ENCODE results near the gene ZNF346. TPM values are rescaled to one million over a fixed set of nuclear protein-coding genes. Genes with fewer than 3 reads are reported as not detected.

ZNF346 gene
- total RNA-seq, 4 donors from 2014 or later = 8.4 to 21.6 (median 16.3) TPM

DNA sequence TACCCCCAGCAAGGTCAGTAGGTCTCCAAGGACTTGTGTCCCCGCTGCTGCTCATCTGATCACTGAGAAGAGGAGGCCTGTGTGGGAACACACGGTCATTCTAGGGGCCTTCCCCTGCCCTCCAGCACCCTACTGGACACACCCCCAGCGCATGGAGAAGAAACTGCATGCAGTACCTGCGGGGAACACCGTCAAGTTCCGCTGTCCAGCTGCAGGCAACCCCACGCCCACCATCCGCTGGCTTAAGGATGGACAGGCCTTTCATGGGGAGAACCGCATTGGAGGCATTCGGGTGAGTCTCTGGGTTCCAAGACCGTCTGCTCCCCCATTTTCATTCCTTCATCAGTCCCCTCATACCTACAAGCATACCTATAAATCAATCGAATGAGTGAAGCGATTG is 68.3 kb downstream of the ZNF346 start:
- DNase-seq (ENCODE audit: low spot score in 2 of 2) = no peak
- 89 to 91% methylated on average over 12 to 13 of the region's 13 CpGs for WGBS, 2 donors
- TF ChIP-seq POLR2A (IDR thresholded peaks at IDR 0.05) = no peak
- TF ChIP-seq, protein P1, sequence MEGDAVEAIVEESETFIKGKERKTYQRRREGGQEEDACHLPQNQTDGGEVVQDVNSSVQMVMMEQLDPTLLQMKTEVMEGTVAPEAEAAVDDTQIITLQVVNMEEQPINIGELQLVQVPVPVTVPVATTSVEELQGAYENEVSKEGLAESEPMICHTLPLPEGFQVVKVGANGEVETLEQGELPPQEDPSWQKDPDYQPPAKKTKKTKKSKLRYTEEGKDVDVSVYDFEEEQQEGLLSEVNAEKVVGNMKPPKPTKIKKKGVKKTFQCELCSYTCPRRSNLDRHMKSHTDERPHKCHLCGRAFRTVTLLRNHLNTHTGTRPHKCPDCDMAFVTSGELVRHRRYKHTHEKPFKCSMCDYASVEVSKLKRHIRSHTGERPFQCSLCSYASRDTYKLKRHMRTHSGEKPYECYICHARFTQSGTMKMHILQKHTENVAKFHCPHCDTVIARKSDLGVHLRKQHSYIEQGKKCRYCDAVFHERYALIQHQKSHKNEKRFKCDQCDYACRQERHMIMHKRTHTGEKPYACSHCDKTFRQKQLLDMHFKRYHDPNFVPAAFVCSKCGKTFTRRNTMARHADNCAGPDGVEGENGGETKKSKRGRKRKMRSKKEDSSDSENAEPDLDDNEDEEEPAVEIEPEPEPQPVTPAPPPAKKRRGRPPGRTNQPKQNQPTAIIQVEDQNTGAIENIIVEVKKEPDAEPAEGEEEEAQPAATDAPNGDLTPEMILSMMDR (IDR thresholded peaks at IDR 0.05) = no peak
- H3K4me3 ChIP-seq (ENCODE audit: low read depth, poor library complexity, severe bottlenecking) = no peak overlapping the region
- intact Hi-C loops (cut with DNase I; ENCODE audit: low total_unique reads) = no loop called here

DNA sequence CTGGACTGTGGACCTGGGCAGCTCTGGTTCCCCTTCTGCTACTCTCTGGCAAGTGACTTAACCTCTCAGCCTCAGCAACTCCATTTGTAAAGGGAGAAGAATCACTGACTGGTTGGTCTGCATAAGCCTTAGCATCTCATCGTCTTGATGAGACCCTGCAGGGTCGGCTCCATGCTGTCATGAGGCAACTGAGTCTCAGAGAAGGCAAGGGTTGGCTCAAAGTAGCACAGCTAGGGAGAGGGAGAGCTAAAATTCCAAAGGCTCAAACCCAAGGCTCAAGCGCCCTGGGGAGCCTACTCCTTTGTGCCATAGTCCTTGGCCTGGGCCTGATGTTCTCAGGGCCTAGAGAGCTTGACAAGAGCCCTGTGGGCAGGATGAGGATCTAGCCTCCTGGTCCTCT is 68.7 kb downstream of the ZNF346 start:
- H3K4me3 ChIP-seq (ENCODE audit: low read depth, poor library complexity, severe bottlenecking) = no peak overlapping the region
- intact Hi-C loops (cut with DNase I; ENCODE audit: low total_unique reads) = no loop called here
- DNase-seq (ENCODE audit: low spot score in 2 of 2) = no peak
- TF ChIP-seq, protein P1 (IDR thresholded peaks at IDR 0.05) = no peak
- TF ChIP-seq POLR2A (IDR thresholded peaks at IDR 0.05) = no peak
- WGBS, 2 donors = 84 to 92% methylated on average over 3 of the region's 3 CpGs

DNA sequence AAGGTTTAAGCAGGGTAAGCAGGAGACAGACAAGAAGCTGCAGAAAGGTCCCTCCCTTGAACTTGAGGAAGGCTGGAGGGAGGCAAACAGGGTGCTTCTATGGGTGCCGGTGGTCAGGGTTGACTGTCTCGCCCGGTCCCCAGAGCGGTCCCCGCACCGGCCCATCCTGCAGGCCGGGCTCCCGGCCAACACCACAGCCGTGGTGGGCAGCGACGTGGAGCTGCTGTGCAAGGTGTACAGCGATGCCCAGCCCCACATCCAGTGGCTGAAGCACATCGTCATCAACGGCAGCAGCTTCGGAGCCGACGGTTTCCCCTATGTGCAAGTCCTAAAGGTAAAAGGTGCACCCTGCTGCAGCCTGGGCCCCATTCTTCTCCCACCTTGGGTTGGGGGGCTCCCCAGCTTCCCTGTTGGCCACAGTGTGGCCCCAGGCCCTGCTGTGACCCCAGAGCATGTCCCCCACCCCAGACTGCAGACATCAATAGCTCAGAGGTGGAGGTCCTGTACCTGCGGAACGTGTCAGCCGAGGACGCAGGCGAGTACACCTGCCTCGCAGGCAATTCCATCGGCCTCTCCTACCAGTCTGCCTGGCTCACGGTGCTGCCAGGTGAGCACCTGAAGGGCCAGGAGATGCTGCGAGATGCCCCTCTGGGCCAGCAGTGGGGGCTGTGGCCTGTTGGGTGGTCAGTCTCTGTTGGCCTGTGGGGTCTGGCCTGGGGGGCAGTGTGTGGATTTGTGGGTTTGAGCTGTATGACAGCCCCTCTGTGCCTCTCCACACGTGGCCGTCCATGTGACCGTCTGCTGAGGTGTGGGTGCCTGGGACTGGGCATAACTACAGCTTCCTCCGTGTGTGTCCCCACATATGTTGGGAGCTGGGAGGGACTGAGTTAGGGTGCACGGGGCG is 69.9 kb downstream of the ZNF346 start:
- DNase-seq (ENCODE audit: low spot score in 2 of 2) = no peak
- TF ChIP-seq POLR2A (IDR thresholded peaks at IDR 0.05) = no peak
- TF ChIP-seq, protein P1 (IDR thresholded peaks at IDR 0.05) = no peak
- 84 to 87% methylated on average over 19 of the region's 32 CpGs for WGBS, 2 donors
- no peak overlapping the region for H3K4me3 ChIP-seq (ENCODE audit: low read depth, poor library complexity, severe bottlenecking)
- intact Hi-C loops (cut with DNase I; ENCODE audit: low total_unique reads) = no loop called here

DNA sequence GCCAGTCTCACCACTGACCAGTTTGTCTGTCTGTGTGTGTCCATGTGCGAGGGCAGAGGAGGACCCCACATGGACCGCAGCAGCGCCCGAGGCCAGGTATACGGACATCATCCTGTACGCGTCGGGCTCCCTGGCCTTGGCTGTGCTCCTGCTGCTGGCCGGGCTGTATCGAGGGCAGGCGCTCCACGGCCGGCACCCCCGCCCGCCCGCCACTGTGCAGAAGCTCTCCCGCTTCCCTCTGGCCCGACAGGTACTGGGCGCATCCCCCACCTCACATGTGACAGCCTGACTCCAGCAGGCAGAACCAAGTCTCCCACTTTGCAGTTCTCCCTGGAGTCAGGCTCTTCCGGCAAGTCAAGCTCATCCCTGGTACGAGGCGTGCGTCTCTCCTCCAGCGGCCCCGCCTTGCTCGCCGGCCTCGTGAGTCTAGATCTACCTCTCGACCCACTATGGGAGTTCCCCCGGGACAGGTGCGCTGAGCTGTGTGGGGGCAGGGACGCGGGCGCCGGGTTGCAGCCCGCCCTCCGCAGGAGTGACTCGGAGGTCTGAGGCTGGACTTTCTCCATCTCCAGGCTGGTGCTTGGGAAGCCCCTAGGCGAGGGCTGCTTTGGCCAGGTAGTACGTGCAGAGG is 70.7 kb downstream of the ZNF346 start:
- intact Hi-C loops (cut with DNase I; ENCODE audit: low total_unique reads) = no loop called here
- no peak for DNase-seq (ENCODE audit: low spot score in 2 of 2)
- TF ChIP-seq, protein P1 (IDR thresholded peaks at IDR 0.05) = no peak
- TF ChIP-seq POLR2A (IDR thresholded peaks at IDR 0.05) = no peak
- H3K4me3 ChIP-seq (ENCODE audit: low read depth, poor library complexity, severe bottlenecking) = no peak overlapping the region
- WGBS, 2 donors = 91 to 92% methylated on average over 29 to 40 of the region's 40 CpGs

DNA sequence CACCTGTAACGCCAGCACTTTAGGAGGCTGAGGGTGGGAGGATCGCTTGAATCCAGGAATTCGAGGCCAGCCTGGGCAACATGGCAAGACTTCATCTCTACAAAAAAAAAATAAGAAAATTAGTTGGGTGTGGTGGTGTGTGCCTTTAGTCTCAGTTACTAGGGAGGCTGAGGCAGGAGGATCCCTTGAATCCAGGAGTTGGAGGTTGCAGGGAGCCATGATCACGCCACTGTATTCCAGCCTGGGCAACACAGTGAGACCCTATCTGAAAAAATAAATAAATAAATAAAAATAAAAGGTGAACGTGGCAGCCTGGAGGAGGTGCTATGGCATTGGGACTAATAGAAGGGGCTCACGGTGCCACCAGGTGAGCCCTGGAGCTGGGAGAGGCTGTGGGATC is 71.3 kb downstream of the ZNF346 start:
- WGBS, 2 donors = 95 to 96% methylated on average over 6 of the region's 6 CpGs
- no peak for DNase-seq (ENCODE audit: low spot score in 2 of 2)
- no peak overlapping the region for H3K4me3 ChIP-seq (ENCODE audit: low read depth, poor library complexity, severe bottlenecking)
- TF ChIP-seq, protein P1 (IDR thresholded peaks at IDR 0.05) = no peak
- intact Hi-C loops (cut with DNase I; ENCODE audit: low total_unique reads) = no loop called here

All from lower leg skin (tissue), 4 donors.